Loucy (cell line): ENCODE data around the gene PDGFC.

Source experiments
- H2AFZ ChIP-seq: fragments of 200-600 bp; sonication (generic); 2 replicates; pipeline ENCODE4 v1.6.0; 2016; ENCODE audit warnings: antibody characterized with exemption, mild to moderate bottlenecking, low read length, moderate library complexity
- H3F3A ChIP-seq: fragments of 200-600 bp; 2 replicates; pipeline ENCODE4 v1.6.0; 2016; ENCODE audit warnings: antibody characterized with exemption, low read depth, mild to moderate bottlenecking
- H3K27me3 ChIP-seq: fragments of 200-600 bp; sonication (generic); 2 replicates; pipeline ENCODE4 v1.6.1; 2014; ENCODE audit warnings: low read length, mild to moderate bottlenecking; ENCODE audit not compliant: insufficient read depth, poor library complexity, severe bottlenecking
- H3K36me3 ChIP-seq: fragments of 200-600 bp; sonication (generic); 2 replicates; pipeline ENCODE4 v1.6.1; 2016; ENCODE audit warnings: low read length; ENCODE audit not compliant: insufficient read depth
- H3K4me1 ChIP-seq: fragments of 200-600 bp; sonication (generic); 2 replicates; pipeline ENCODE4 v1.5.1; 2014; ENCODE audit warnings: low read length, mild to moderate bottlenecking; ENCODE audit not compliant: insufficient read depth, poor library complexity, severe bottlenecking
- H3K4me2 ChIP-seq: fragments of 200-600 bp; sonication (generic); 2 replicates; pipeline ENCODE4 v1.6.0; 2014; ENCODE audit warnings: antibody characterized with exemption, low read length, low read depth, mild to moderate bottlenecking; ENCODE audit not compliant: poor library complexity, severe bottlenecking
- H3K4me3 ChIP-seq: fragments of 200-600 bp; sonication (generic); 2 replicates; pipeline ENCODE4 v1.5.1; 2014; ENCODE audit warnings: low read length, mild to moderate bottlenecking, mixed read lengths; ENCODE audit not compliant: poor library complexity, severe bottlenecking
- H3K79me2 ChIP-seq: fragments of 200-600 bp; sonication (generic); 2 replicates; pipeline ENCODE4 v1.6.1; 2014; ENCODE audit warnings: low read length; ENCODE audit not compliant: insufficient read depth
- H3K9ac ChIP-seq: fragments of 200-600 bp; sonication (generic); 2 replicates; pipeline ENCODE4 v1.6.0; 2014; ENCODE audit warnings: mild to moderate bottlenecking, low read depth, low read length, moderate library complexity; ENCODE audit not compliant: poor library complexity, severe bottlenecking
- H3K9me2 ChIP-seq: fragments of 200-600 bp; sonication (generic); replicated peaks from 2 replicates; pipeline ENCODE4 v1.6.1; 2016; ENCODE audit warnings: low read depth, low read length, mixed read lengths
- H3K9me3 ChIP-seq: fragments of 200-600 bp; sonication (generic); 2 replicates; pipeline ENCODE4 v1.6.1; 2014; ENCODE audit warnings: mild to moderate bottlenecking, antibody characterized with exemption, low read length, low read depth; ENCODE audit not compliant: insufficient read depth
- H4K20me1 ChIP-seq: fragments of 200-600 bp; sonication (generic); 2 replicates; pipeline ENCODE4 v1.6.0; 2014; ENCODE audit warnings: antibody characterized with exemption, low read length, mild to moderate bottlenecking; ENCODE audit not compliant: insufficient read depth, poor library complexity, severe bottlenecking
- CTCF ChIP-seq: fragments of 200-600 bp; sonication (generic); conservative IDR thresholded peaks from 2 replicates; pipeline ENCODE4 v1.5.1; 2014; ENCODE audit warnings: mild to moderate bottlenecking, antibody characterized with exemption, low read length
- EZH2phosphoT487 ChIP-seq: fragments of 200-600 bp; IDR thresholded peaks from 2 replicates; pipeline ENCODE4 v1.6.1; 2018; ENCODE audit warnings: antibody characterized with exemption, mild to moderate bottlenecking, moderate library complexity, borderline replicate concordance

The PDGFC gene

GRCh38 chr4:156958276-156959074 is 13.1 kb downstream of the PDGFC start:
- no peak overlapping the region for H3K4me2 ChIP-seq
- H3K27me3 ChIP-seq, result no peaks in the 10 kb centered on the region
- H2AFZ ChIP-seq, result no peak overlapping the region
- TF ChIP-seq CTCF (no peak), EZH2phosphoT487 (no peak)
- H3K4me3 ChIP-seq, result no peak overlapping the region
- H3K79me2 ChIP-seq, result no peaks in the 10 kb centered on the region
- no peaks in the 10 kb centered on the region for H3K9me2 ChIP-seq
- H3K36me3 ChIP-seq, result no peaks in the 10 kb centered on the region
- no peaks in the 10 kb centered on the region for H3K9me3 ChIP-seq
- no peaks in the 10 kb centered on the region for H3K4me1 ChIP-seq
- no peak overlapping the region for H3K9ac ChIP-seq
- H3F3A ChIP-seq, result no peaks in the 10 kb centered on the region
- H4K20me1 ChIP-seq, result no peaks in the 10 kb centered on the region

GRCh38 chr4:156957556-156957955 is 14.0 kb downstream of the PDGFC start:
- no peak for TF ChIP-seq EZH2phosphoT487
- TF ChIP-seq CTCF, result no peak
- no peak overlapping the region for H2AFZ ChIP-seq
- no peaks in the 10 kb centered on the region for H3F3A ChIP-seq
- H3K9me3 ChIP-seq, result no peaks in the 10 kb centered on the region
- no peak overlapping the region for H3K4me2 ChIP-seq
- no peaks in the 10 kb centered on the region for H3K79me2 ChIP-seq
- H4K20me1 ChIP-seq, result no peaks in the 10 kb centered on the region
- no peaks in the 10 kb centered on the region for H3K4me1 ChIP-seq
- H3K4me3 ChIP-seq, result no peak overlapping the region
- no peaks in the 10 kb centered on the region for H3K27me3 ChIP-seq
- no peaks in the 10 kb centered on the region for H3K9me2 ChIP-seq
- H3K36me3 ChIP-seq, result no peaks in the 10 kb centered on the region
- no peak overlapping the region for H3K9ac ChIP-seq

- Histone ChIP-seq H3K9me3 (no peaks in the 10 kb centered on the region), H3K4me3 (no peak overlapping the region), H3K4me2 (no peak overlapping the region), H3K79me2 (no peaks in the 10 kb centered on the region), H3K4me1 (no peaks in the 10 kb centered on the region), H4K20me1 (no peaks in the 10 kb centered on the region), H2AFZ (no peak overlapping the region), H3K27me3 (no peaks in the 10 kb centered on the region), H3K9ac (no peak overlapping the region), H3F3A (no peaks in the 10 kb centered on the region), H3K9me2 (no peaks in the 10 kb centered on the region), H3K36me3 (no peaks in the 10 kb centered on the region)
- TF ChIP-seq EZH2phosphoT487 (no peak), CTCF (no peak)
Observed at GRCh38 chr4:156956826-156957368, 14.7 kb downstream of the PDGFC start.
